HG02588 (cell line): ENCODE data around the gene GAB3.
"Not testable (repeated sequence)": the region's sequence is repeated elsewhere in the genome, so short reads cannot be mapped to it uniquely, and the experiment has no call there.

ENCODE experiments used
- ATAC-seq: cut with Tn5 transposase; IDR thresholded peaks from one replicate; pipeline ENCODE4 v1.9.1; 2021; ENCODE audit warnings: mild to moderate bottlenecking, moderate library complexity; ENCODE audit not compliant: unreplicated experiment

The GAB3 gene

DNA sequence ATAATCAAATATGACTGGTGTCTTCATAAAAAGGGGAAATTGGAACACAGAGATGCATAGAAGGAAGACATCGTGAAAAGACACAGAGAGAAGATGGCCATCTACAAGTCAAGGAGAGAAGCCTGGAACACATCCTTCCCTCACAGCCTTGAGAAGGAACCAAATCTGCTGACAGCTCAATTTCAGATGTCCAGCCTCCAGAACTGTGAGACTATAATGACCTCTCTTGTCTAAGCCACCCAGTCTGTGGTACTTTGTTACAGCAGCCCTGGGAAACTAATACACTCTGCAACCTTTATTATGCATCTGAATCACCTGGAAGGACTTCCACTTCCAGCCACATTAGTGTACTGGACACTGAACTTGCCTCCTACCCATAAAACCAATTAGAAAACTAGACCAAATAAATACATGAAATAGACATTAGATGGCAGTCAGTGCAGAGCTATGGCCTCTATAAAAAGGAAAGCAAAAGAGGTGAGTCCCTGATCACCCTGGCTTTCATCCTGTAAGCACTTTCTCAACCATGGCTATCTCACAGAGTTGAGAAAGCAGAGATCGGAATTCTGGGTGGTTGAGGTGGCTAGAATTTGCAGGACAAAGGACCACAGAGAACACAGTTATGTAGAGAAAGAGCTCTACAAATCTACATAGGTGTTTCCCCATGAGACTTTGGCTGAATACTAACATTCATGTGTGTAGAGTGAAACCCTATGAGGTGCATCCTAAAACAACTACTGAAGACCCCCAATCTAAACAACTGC is 25.7 kb downstream of the GAB3 start:
- ATAC-seq, result no peak

GRCh38 chrX:154721155-154721554 is 29.7 kb downstream of the GAB3 start:
- ATAC-seq, result no peak

DNA sequence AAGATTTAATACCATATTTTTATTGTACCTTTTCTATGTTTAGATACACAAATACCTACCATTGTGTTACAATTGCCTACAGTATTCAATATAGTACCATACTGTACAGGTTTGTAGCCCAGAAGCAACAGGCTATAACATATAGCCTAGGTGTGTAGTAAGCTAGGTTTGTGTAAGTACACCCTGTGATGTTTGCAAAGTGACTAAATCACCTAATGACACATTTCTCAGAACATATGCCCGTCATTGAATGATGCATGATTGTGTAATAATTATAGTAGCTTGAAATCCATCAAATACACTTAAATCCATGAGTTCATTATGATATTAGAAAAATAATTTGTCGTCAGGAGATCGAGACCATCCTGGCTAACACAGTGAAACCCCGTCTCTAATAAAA is 30.8 kb downstream of the GAB3 start:
- no peak for ATAC-seq

DNA sequence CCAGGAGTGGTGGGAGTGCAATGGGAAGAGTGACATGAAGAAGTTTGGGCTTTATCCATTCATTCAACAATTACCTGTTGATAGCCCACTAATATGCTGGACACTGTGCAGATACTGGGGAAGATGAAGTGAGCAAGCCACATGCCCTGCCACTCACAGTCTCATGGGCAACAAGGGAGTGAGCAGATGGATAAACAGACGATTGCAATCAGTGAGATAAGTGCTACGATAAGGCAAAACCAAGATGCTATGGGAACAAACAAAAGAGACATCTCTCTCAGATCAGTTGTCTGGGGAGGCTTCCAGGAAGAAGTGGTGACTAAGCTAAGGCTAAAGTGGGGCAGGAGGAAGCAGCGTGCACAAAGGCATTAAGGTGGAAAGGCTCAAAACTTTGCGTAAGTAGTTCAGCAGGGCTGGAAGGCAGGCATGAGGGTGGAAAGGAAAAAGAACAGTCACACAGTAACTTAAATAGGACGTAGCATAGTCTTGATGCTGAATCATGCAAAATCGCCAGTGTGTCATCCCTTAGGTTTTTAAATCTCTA is 31.7 kb downstream of the GAB3 start:
- ATAC-seq, result no peak

GRCh38 chrX:154718616-154719015 is 32.3 kb downstream of the GAB3 start:
- no peak for ATAC-seq

DNA sequence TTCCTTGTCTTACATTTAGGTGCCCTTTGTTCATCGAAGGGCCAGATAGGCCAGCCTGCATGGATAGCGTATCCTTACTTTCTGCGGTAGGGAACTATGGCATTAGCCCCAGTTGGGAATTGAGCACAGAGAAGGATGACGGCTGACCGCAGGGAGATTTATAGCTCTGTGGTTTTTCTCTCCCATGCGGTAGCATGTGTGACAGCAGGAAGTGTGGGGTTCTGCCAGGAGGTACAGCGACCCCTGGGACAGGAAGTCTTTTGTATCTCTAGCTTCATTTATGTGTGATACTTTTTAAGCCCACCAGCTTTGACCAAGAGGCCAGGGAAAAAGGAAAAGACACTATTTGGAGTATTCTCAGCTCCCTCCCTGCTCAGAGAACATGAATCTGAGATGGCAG is 33.1 kb downstream of the GAB3 start:
- ATAC-seq, result no peak

DNA sequence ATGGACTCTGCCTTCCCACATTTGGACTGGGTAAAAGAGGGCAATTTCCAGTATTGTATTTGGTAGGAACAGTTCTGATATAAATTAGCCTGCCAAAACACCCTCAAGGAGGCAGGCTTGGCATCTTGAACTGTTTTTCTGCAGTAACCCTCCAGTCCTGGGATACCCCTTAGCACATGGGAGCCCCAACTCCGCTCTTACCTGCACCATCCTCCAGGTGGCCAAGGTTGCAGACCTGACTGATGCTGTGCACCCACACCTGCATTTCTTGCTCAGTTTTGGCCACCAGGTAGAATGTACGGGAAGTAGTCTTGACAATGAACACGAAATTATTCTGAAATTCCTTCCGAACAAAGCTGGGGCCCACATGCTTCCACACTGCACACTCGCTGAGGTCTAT is 35.1 kb downstream of the GAB3 start:
- ATAC-seq, result no peak

DNA sequence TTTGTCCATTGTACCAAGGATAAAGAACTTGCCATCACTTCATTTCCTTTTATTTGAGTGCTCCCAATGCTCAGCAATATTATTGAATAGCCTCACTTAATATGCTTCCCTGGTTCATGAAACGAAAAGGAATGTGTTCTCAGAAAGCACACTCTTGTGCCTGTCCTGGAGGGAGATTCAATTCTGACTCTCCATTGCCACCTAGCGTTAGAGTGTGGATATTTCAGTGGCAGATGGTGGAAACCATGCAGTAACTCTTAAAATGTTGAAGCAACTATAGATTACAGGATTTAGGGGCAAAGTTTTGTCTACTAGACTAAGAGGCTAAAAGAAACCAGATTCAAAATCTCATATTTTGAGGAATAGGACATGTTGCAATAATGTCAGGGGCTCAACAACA is 36.0 kb downstream of the GAB3 start:
- no peak for ATAC-seq

DNA sequence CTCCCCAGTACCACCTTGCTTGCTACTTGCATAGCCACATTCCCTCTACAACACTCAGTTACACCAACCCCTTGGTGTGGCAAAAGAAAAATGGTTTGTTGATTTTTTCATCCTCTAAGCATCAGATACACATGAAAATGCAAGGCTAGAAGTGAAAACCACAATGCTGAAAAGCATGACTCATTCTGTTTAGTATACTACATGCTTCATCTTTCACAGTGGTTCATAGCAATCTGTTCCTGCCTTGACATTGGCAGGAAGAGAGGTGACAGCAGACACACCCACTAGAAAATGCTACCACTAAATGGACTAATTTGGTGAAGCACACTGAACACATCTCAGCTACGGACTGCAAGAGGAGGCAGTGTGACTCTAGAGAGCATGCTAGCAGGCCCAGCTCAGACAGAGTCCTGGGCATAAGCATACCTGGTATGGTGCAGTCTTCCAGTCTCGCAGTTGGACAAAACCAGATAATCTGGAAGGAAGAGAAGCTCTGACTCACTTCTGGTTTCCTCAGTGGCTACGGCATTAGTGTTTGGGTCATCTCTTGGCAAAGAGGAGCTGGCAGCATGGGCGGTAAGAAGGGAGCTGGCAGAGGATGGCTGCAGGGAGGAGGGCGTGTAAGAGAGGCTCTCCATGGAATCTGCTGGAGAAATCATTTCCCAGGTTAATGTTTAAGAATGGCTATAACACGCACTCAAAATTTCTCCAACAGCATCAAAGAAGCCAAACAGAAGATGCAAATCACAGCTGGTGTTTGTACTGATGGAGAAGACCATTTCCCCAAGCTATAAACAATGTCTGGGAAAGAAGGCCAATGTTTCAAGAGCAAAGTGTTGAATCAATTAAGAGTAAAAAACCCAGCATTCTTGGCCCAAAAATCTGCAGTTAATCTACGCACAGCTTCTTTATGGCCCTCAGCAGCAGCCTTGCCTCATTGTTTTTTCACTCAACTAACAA is 37.8 kb downstream of the GAB3 start:
- peak; percentile 74 for ATAC-seq

DNA sequence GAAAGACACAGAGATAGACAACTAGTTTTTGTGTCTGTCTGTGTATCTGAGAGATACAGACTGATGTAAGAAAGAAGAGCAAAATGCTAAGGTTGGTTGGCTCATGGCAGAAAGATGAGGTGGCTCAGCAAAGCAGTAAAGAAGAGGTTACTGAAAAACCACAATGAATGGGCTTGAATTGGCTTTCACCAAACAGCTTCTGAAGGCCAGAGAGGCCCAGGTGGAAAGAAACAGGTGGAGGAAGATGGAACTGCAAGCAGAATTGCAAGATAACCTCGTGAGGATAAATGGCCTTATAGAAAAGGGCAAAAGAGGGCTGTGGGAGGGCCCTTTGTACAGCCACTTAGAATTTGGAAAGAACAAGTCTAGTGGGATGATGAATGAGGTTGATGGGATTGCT is 39.6 kb downstream of the GAB3 start:
- no peak for ATAC-seq

DNA sequence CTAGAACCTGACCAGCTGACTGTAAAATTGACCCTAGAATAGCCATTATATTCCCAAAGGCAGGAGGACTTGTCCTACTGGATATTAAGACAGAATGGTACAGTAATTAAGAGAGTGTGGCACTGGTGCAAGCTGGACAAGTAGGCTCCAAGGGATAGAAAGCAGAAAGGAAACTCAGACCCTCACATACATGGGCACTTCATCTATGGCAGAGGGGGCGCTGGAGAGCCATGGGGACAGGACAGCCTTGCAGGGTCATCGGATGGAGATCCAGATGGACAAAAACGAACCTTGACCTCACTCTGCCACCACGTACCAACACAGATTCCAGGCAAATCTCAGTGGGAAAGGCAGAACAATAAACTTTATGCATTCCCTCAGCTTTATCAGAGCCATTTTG is 40.6 kb downstream of the GAB3 start:
- no peak for ATAC-seq

DNA sequence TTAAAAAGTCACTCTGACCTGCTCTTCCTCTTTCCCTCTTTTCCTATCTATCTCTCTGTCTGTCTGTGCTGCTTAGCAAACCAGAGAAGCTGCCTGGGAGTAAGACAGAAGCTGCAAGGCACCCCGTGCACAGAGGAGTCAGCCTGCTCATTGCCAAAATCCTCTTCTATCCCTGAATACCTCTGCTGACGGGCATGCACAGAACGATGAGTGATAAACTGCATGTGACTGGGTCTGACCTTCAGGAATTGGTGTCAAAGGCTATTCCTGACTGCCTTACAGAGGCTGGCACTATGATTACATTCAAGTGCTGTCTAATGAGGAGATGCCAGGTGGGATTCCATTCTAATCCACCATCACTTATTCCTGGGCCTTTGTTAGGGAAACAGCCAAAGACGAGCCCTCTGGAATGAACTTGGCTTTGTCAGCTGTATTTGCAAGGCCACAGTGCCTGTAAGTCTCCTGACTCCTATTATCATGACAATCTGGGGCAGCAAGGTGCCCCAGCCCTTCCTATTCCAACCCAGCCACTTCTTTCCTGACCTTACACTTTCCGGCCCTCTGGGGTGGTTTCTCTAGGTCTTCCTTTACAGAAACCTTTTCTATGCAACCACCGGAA is 52.1 kb downstream of the GAB3 start:
- no peak for ATAC-seq

DNA sequence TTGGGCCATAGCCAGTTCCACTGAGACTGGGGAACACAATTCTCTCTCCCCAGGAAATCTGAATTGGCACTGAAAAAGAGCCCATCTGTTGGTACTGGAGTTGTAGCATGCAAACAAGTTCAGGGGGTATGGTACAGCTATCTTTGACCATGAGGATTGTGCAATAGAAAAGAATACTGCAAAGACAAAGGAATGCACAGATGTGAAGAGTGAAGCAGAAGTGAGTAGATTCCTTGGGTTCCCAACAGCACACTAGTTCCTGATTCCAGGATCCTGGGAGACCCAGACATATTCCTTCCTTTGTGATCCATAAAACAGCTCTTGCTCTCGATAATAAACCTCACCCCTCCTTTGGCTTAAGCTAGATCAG is 54.2 kb downstream of the GAB3 start:
- ATAC-seq, result no peak

DNA sequence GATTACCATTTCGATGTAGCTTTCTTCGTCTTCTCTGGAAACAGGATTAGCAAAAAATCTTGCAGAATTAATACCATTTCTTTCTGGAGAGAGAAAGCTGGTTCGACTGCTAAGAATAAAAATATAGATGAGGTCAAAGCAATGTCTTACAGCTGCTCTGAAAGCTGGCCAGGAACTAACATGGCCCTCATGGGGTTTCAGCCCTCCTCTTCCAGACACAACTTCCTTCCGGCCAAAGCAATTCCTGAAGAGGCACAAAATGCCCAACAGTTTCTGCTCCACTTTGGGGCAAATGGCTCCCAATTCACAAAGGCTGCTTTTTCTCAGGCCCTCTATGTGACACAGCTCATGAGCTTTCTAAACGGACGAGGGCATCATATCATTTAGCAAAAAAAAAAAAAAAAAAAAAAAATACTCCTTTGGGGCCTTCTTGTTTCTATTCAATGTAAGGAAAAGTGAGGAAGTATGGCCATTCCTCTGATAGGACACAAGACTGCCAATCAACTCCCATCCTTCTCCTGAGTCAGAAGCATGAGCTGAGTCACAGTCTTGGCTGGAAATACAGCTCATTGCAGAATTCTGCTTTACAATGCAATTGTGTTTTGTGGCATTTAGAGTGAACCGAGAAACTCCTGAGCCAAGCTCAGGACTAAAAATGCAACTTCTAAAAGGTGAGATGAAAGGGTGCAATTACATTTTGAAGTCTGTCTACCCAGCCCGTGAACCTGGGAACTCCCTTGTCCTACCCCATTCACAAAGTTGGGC is 54.8 kb downstream of the GAB3 start:
- no peak for ATAC-seq

GRCh38 chrX:154693394-154693793 is 57.5 kb downstream of the GAB3 start:
- no peak for ATAC-seq

- not testable (repeated sequence) for ATAC-seq
Measured at GRCh38 chrX:154690438-154690837, 60.4 kb downstream of the GAB3 start.

GRCh38 chrX:154672084-154672483 is 78.8 kb downstream of the GAB3 start:
- not testable (repeated sequence) for ATAC-seq

GRCh38 chrX:154670848-154671247 is 80.0 kb downstream of the GAB3 start:
- ATAC-seq, result not testable (repeated sequence)

DNA sequence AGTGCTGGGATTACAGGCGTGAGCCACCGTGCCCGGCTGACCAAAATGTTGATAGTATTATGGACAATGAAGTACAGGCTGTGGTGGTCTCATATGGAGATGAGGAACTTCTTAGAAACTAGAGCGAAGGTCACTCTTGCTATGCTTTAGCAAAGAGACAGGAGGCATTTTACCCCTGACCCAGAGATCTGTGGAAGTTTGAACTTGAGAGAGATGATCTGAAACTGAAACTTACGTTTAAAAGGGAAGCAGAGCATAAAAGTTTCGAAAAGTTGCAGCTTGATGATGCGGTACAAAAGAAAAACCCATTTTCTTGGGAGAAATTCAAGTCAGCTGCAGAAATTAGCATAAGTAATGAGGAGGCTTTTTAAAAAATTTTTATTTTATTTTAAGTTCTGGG is 89.0 kb downstream of the GAB3 start:
- no peak for ATAC-seq

GRCh38 chrX:154661170-154661569 is 89.7 kb downstream of the GAB3 start:
- no peak for ATAC-seq

DNA sequence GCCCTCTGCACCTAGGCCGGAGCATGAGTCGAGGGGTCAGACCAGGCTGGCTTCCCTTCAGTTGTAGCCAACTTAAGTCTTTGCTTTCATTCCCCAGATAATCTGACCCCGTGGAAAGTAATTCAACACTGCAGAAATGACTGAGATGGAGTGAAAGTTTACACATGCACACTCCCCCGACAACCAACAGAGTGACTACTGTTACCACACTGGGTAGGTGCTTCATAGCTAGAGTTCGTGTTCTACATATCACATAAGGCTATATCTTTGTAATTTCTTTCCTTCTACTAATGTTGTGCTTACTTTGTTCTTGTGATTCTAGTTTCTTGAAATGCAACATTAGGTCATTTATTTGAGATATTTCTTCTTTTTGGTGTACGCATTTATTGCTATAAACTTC is 90.3 kb downstream of the GAB3 start:
- no peak for ATAC-seq
